ENCODE results near the gene RDH11. TPM values are rescaled to one million over a fixed set of nuclear protein-coding genes. Genes with fewer than 3 reads are reported as not detected.

The RDH11 gene
- total RNA-seq, 1 experiment from 2014 or later, result 45.1 TPM

GRCh38 chr14:67680941-67681340 lies 14.6 kb downstream of the RDH11 start:
- H3K27ac ChIP-seq (ENCODE audit: low read length), result no peak overlapping the region
- H3K27me3 ChIP-seq (ENCODE audit: control insufficient read depth, insufficient read depth, low read length), result no peaks in the 10 kb centered on the region
- in situ Hi-C loops (cut with HindIII; ENCODE audit: low pct_unique_long_range_greater_than_20kb, low sequenced_read_pairs) (no loop called here), intact Hi-C loops (cut with micrococcal nuclease; ENCODE audit: unreplicated experiment) (no loop called here)
- no peak for DNase-seq (ENCODE audit: low read depth, low spot score)
- no peak for ATAC-seq
- CTCF ChIA-PET, result no interaction called here
- H3K9me3 ChIP-seq (ENCODE audit: control insufficient read depth, insufficient read depth, low read depth, low read length), result no peaks in the 10 kb centered on the region
- no TSS peak for BruUV-seq (replicated peaks)
- no peak for TF ChIP-seq TCF7L2 (IDR thresholded peaks at IDR 0.05; ENCODE audit: low read depth, low read length)
- no peak for TF ChIP-seq SIN3A (IDR thresholded peaks at IDR 0.05; ENCODE audit: borderline replicate concordance, insufficient read depth, low read depth, low read length)
- no peak for TF ChIP-seq POLR2AphosphoS5 (IDR thresholded peaks at IDR 0.05; ENCODE audit: low read depth, low read length)
- TF ChIP-seq, protein P1, sequence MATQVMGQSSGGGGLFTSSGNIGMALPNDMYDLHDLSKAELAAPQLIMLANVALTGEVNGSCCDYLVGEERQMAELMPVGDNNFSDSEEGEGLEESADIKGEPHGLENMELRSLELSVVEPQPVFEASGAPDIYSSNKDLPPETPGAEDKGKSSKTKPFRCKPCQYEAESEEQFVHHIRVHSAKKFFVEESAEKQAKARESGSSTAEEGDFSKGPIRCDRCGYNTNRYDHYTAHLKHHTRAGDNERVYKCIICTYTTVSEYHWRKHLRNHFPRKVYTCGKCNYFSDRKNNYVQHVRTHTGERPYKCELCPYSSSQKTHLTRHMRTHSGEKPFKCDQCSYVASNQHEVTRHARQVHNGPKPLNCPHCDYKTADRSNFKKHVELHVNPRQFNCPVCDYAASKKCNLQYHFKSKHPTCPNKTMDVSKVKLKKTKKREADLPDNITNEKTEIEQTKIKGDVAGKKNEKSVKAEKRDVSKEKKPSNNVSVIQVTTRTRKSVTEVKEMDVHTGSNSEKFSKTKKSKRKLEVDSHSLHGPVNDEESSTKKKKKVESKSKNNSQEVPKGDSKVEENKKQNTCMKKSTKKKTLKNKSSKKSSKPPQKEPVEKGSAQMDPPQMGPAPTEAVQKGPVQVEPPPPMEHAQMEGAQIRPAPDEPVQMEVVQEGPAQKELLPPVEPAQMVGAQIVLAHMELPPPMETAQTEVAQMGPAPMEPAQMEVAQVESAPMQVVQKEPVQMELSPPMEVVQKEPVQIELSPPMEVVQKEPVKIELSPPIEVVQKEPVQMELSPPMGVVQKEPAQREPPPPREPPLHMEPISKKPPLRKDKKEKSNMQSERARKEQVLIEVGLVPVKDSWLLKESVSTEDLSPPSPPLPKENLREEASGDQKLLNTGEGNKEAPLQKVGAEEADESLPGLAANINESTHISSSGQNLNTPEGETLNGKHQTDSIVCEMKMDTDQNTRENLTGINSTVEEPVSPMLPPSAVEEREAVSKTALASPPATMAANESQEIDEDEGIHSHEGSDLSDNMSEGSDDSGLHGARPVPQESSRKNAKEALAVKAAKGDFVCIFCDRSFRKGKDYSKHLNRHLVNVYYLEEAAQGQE (IDR thresholded peaks at IDR 0.05; ENCODE audit: insufficient read depth in 1 of 2, low read depth in 2 of 2, low read length in 1 of 2), result no peak
- no peak for TF ChIP-seq CTCF (IDR thresholded peaks at IDR 0.05)
- H3K4me1 ChIP-seq (ENCODE audit: control insufficient read depth, insufficient read depth, low read length), result no peaks in the 10 kb centered on the region
- peaks cover 4% of the 10 kb centered on the region; the same call in 1 of the 2 replicates for H3K36me3 ChIP-seq (ENCODE audit: control insufficient read depth, insufficient read depth, low read length)
- H3K4me3 ChIP-seq (ENCODE audit: low read depth in 2 of 2, low read length in 2 of 2), result no peak overlapping the region
- POLR2A ChIA-PET, result no interaction called here

DNA sequence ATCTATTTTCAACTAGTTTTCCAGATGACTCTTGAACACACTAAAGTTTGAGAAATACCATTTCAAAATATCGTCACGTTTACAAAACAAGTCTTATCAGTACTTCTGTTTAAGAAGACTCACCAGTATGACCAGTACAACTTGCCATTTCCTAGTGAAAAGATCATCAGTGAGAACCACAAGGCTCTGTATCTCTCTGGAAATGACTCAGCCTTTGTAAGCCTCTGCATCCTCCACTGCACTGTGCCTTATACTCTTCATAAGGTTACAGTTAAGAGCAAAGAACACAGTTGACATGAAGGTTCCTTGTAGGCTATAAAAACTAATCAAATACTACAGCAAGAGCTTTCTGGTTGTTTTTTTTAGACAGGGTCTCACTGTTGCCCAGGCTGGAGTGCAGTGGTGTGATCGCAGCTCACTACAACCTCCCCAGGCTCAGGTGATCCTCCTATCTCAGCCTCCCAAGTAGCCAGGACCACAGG lies 15.4 kb downstream of the RDH11 start:
- Histone ChIP-seq H3K9me3 (ENCODE audit: control insufficient read depth, insufficient read depth, low read depth, low read length) (no peaks in the 10 kb centered on the region), H3K4me1 (ENCODE audit: control insufficient read depth, insufficient read depth, low read length) (no peaks in the 10 kb centered on the region), H3K27me3 (ENCODE audit: control insufficient read depth, insufficient read depth, low read length) (no peaks in the 10 kb centered on the region), H3K36me3 (ENCODE audit: control insufficient read depth, insufficient read depth, low read length) (peaks cover 4% of the 10 kb centered on the region; the same call in 1 of the 2 replicates), H3K4me3 (ENCODE audit: low read depth in 2 of 2, low read length in 2 of 2) (no peak overlapping the region), H3K27ac (ENCODE audit: low read length) (no peak overlapping the region)
- ATAC-seq (no peak), DNase-seq (ENCODE audit: low read depth, low spot score) (no peak)
- TF ChIP-seq POLR2AphosphoS5 (IDR thresholded peaks at IDR 0.05; ENCODE audit: low read depth, low read length) (no peak), TCF7L2 (IDR thresholded peaks at IDR 0.05; ENCODE audit: low read depth, low read length) (no peak), SIN3A (IDR thresholded peaks at IDR 0.05; ENCODE audit: borderline replicate concordance, insufficient read depth, low read depth, low read length) (no peak)
- BruUV-seq (replicated peaks), result no TSS peak
- POLR2A ChIA-PET, result no interaction called here
- intact Hi-C loops (cut with micrococcal nuclease; ENCODE audit: unreplicated experiment), result no loop called here
- CTCF ChIA-PET, result no interaction called here
- in situ Hi-C loops (cut with HindIII; ENCODE audit: low pct_unique_long_range_greater_than_20kb, low sequenced_read_pairs), result no loop called here

DNA sequence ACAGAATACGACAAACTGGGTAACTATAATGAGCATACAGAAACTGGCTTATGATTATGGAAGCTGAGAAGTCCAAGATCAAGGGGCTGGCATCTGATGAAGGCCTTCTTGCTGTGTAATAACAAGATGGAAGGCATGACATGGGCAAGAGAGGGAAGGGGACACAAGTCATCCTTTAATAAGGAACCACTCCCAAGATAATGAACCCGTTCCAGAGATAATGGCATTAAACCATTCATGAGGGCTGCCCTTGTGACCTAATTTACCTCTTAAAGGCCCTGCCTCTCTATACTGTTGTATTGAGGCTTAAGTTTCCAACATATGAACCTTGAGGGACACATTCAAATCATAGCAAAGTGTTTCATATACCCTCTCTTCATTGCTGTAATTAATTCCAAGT lies 16.6 kb downstream of the RDH11 start:
- H3K4me3 ChIP-seq (ENCODE audit: low read depth in 2 of 2, low read length in 2 of 2), result no peak overlapping the region
- no peak overlapping the region for H3K27ac ChIP-seq (ENCODE audit: low read length)
- H3K27me3 ChIP-seq (ENCODE audit: control insufficient read depth, insufficient read depth, low read length), result no peaks in the 10 kb centered on the region
- no peak for TF ChIP-seq SIN3A (IDR thresholded peaks at IDR 0.05; ENCODE audit: borderline replicate concordance, insufficient read depth, low read depth, low read length)
- TF ChIP-seq TCF7L2 (IDR thresholded peaks at IDR 0.05; ENCODE audit: low read depth, low read length), result no peak
- no peak for TF ChIP-seq CTCF (IDR thresholded peaks at IDR 0.05)
- no peak for TF ChIP-seq POLR2AphosphoS5 (IDR thresholded peaks at IDR 0.05; ENCODE audit: low read depth, low read length)
- TF ChIP-seq, protein P1 (IDR thresholded peaks at IDR 0.05; ENCODE audit: insufficient read depth in 1 of 2, low read depth in 2 of 2, low read length in 1 of 2), result no peak
- ATAC-seq (no peak), DNase-seq (ENCODE audit: low read depth, low spot score) (no peak)
- no peaks in the 10 kb centered on the region for H3K9me3 ChIP-seq (ENCODE audit: control insufficient read depth, insufficient read depth, low read depth, low read length)
- in situ Hi-C loops (cut with HindIII; ENCODE audit: low pct_unique_long_range_greater_than_20kb, low sequenced_read_pairs), result no loop called here
- CTCF ChIA-PET, result no interaction called here
- intact Hi-C loops (cut with micrococcal nuclease; ENCODE audit: unreplicated experiment), result no loop called here
- H3K4me1 ChIP-seq (ENCODE audit: control insufficient read depth, insufficient read depth, low read length), result no peaks in the 10 kb centered on the region
- H3K36me3 ChIP-seq (ENCODE audit: control insufficient read depth, insufficient read depth, low read length), result peaks cover 2% of the 10 kb centered on the region; the same call in 1 of the 2 replicates
- POLR2A ChIA-PET, result no interaction called here
- no TSS peak for BruUV-seq (replicated peaks)
